Smooth muscle cell (in vitro differentiated cells): ENCODE data around the gene TOM1L1. TPM values are rescaled to one million over a fixed set of nuclear protein-coding genes. Genes with fewer than 3 reads are reported as not detected.

Experiments
- DNase-seq: peaks from one replicate; lab custom pipeline; 2025; ENCODE audit not compliant: unreplicated experiment; lab: John Stamatoyannopoulos, UW
- H2AFZ ChIP-seq: fragments of 200-600 bp; sonication (generic); 2 replicates; pipeline ENCODE4 v1.6.0; 2016; ENCODE audit warnings: antibody characterized with exemption, low read depth, mild to moderate bottlenecking
- H3F3A ChIP-seq: fragments of 200-600 bp; sonication (generic); 2 replicates; pipeline ENCODE4 v1.6.0; 2017; ENCODE audit warnings: antibody characterized with exemption, low read depth
- H3K27ac ChIP-seq: fragments of 200-600 bp; sonication (generic); 2 replicates; pipeline ENCODE4 v1.5.1; 2016; ENCODE audit warnings: low read depth, mild to moderate bottlenecking
- H3K27me3 ChIP-seq: fragments of 200-600 bp; sonication (generic); 2 replicates; pipeline ENCODE4 v1.6.1; 2016; ENCODE audit warnings: low read depth, mild to moderate bottlenecking
- H3K36me3 ChIP-seq: fragments of 200-600 bp; sonication (generic); 2 replicates; pipeline ENCODE4 v1.5.1; 2016; ENCODE audit warnings: low read depth
- H3K4me1 ChIP-seq: fragments of 200-600 bp; sonication (generic); 2 replicates; pipeline ENCODE4 v1.5.1; 2016; ENCODE audit warnings: low read depth
- H3K4me2 ChIP-seq: fragments of 200-600 bp; sonication (generic); 2 replicates; pipeline ENCODE4 v1.6.0; 2016; ENCODE audit warnings: mild to moderate bottlenecking
- H3K4me3 ChIP-seq: fragments of 200-600 bp; sonication (generic); 2 replicates; pipeline ENCODE4 v1.5.1; 2016; ENCODE audit warnings: mild to moderate bottlenecking
- H3K79me2 ChIP-seq: fragments of 200-600 bp; sonication (generic); 2 replicates; pipeline ENCODE4 v1.6.0; 2016; ENCODE audit warnings: low read depth, mild to moderate bottlenecking
- H3K9ac ChIP-seq: fragments of 200-600 bp; sonication (generic); 2 replicates; pipeline ENCODE4 v1.6.0; 2016; ENCODE audit warnings: low read depth
- H3K9me3 ChIP-seq: fragments of 200-600 bp; sonication (generic); replicated peaks from 2 replicates; pipeline ENCODE4 v1.5.1; 2016; ENCODE audit warnings: low read depth
- H4K20me1 ChIP-seq: fragments of 200-600 bp; sonication (generic); 2 replicates; pipeline ENCODE4 v1.6.0; 2016; ENCODE audit warnings: low read depth
- CTCF ChIP-seq: fragments of 200-600 bp; sonication (generic); IDR thresholded peaks from 2 replicates; pipeline ENCODE4 v1.5.1; 2017; ENCODE audit warnings: borderline replicate concordance, mild to moderate bottlenecking, antibody characterized with exemption; ENCODE audit not compliant: insufficient read depth, poor library complexity, severe bottlenecking
- WGBS: methylation state at CpG from one replicate; pipeline ENCODE4 v1.1.7; 2016; ENCODE audit warnings: low lambda C conversion rate; 5-methylcytosine and 5-hydroxymethylcytosine counted together
- polyA plus RNA-seq: library from polyadenylated mRNA; unstranded; fragments of >200 nt; fragmentation: Nextera tagmentation; extraction: Ambion mirVana; gene quantifications from 2 replicates; pipeline ENCODE4 v1.2.1, GENCODE V29; 2016
- total RNA-seq: library from RNA; depleted of rRNA; stranded (reverse); fragments of >200 nt; gene quantifications from 2 replicates; pipeline ENCODE4 v1.2.3, GENCODE V29; 2014

The TOM1L1 gene
- total and polyA plus RNA-seq, 2 experiments from 2014 or later = 3.9 to 8.5 TPM

- Histone ChIP-seq H3K79me2 (peaks cover 71% of the 10 kb centered on the region), H3K4me3 (no peak overlapping the region), H3K9ac (no peak overlapping the region), H3K27ac (no peak overlapping the region), H4K20me1 (peaks cover 7% of the 10 kb centered on the region), H2AFZ (no peak overlapping the region), H3K27me3 (no peaks in the 10 kb centered on the region), H3F3A (no peaks in the 10 kb centered on the region), H3K4me1 (no peaks in the 10 kb centered on the region), H3K36me3 (no peaks in the 10 kb centered on the region), H3K9me3 (peaks cover 10% of the 10 kb centered on the region), H3K4me2 (no peak overlapping the region)
- DNase-seq = no peak
- TF ChIP-seq CTCF = no peak
- 97% methylated on average over 3 of the region's 3 CpGs for WGBS
Measured at GRCh38 chr17:54976316-54976715, 75.7 kb downstream of the TOM1L1 start.

- Histone ChIP-seq H3K27ac (no peak overlapping the region), H2AFZ (no peak overlapping the region), H3K27me3 (no peaks in the 10 kb centered on the region), H3K9ac (no peak overlapping the region), H3K79me2 (peaks cover 56% of the 10 kb centered on the region), H3K4me2 (no peak overlapping the region), H3K9me3 (peaks cover 10% of the 10 kb centered on the region), H3K4me3 (no peak overlapping the region), H3F3A (no peaks in the 10 kb centered on the region), H3K4me1 (no peaks in the 10 kb centered on the region), H3K36me3 (no peaks in the 10 kb centered on the region), H4K20me1 (peaks cover 9% of the 10 kb centered on the region)
- WGBS = 99% methylated on average over 2 of the region's 2 CpGs
- DNase-seq = no peak
- TF ChIP-seq CTCF = no peak
Measured at GRCh38 chr17:54977744-54978143, 77.1 kb downstream of the TOM1L1 start.

- Histone ChIP-seq H3K27ac (no peak overlapping the region), H3K4me3 (no peak overlapping the region), H3K4me2 (no peak overlapping the region), H3K36me3 (no peaks in the 10 kb centered on the region), H3K4me1 (no peaks in the 10 kb centered on the region), H3K9ac (no peak overlapping the region), H4K20me1 (peaks cover 13% of the 10 kb centered on the region), H3K9me3 (peaks cover 10% of the 10 kb centered on the region), H3K27me3 (no peaks in the 10 kb centered on the region), H2AFZ (no peak overlapping the region), H3F3A (no peaks in the 10 kb centered on the region), H3K79me2 (peaks cover 41% of the 10 kb centered on the region)
- TF ChIP-seq CTCF = no peak
- DNase-seq = no peak
Measured at GRCh38 chr17:54979657-54980056, 79.0 kb downstream of the TOM1L1 start.

- no peak for TF ChIP-seq CTCF
- H3K4me3 ChIP-seq = no peak overlapping the region
- H3K4me1 ChIP-seq = no peaks in the 10 kb centered on the region
- H4K20me1 ChIP-seq = peaks cover 13% of the 10 kb centered on the region
- H3K9me3 ChIP-seq = peaks cover 10% of the 10 kb centered on the region
- no peak overlapping the region for H3K4me2 ChIP-seq
- no peak overlapping the region for H3K9ac ChIP-seq
- no peak for DNase-seq
- H3K36me3 ChIP-seq = no peaks in the 10 kb centered on the region
- WGBS = 94% methylated on average over 3 of the region's 3 CpGs
- no peak overlapping the region for H3K27ac ChIP-seq
- H3K79me2 ChIP-seq = peaks cover 36% of the 10 kb centered on the region
- H2AFZ ChIP-seq = no peak overlapping the region
- H3K27me3 ChIP-seq = no peaks in the 10 kb centered on the region
- no peaks in the 10 kb centered on the region for H3F3A ChIP-seq
Measured at GRCh38 chr17:54980375-54980774, 79.7 kb downstream of the TOM1L1 start.
